OCI-LY1 (cell line): ENCODE measurements around the gene KRTAP5-3.
"Not testable (repeated sequence)": the region's sequence is repeated elsewhere in the genome, so short reads cannot be mapped to it uniquely, and the experiment has no call there.

ENCODE experiments used
- CTCF ChIP-seq: fragments of 200-600 bp; sonication (generic), shearing (Covaris generic); IDR thresholded peaks from 2 replicates; pipeline ENCODE4 v1.5.1; 2017; ENCODE audit warnings: mild to moderate bottlenecking, antibody characterized with exemption, low read length, moderate library complexity, mixed read lengths
- EZH2 ChIP-seq: fragments of 200-600 bp; sonication (generic), shearing (Covaris generic); IDR thresholded peaks from 2 replicates; pipeline ENCODE4 v1.8.0; 2017; ENCODE audit warnings: borderline replicate concordance, mixed run types, mild to moderate bottlenecking, antibody characterized with exemption, low read length, moderate library complexity, mixed read lengths

GRCh38 chr11:1582909-1583308 lies 25.4 kb downstream of the KRTAP5-3 start:
- TF ChIP-seq CTCF, EZH2: not testable (repeated sequence)
